Middle frontal gyrus (tissue), 1 donor: Measurements from ENCODE around the gene GRIK2.
A peak's percentile ranks its signal among the peaks of the same experiment; 100 is the strongest.
"Not testable (repeated sequence)": the region's sequence is repeated elsewhere in the genome, so short reads cannot be mapped to it uniquely, and the experiment has no call there.

Source experiments
- DNase-seq: peaks from one replicate; pipeline ENCODE4 v3.0.0-alpha.2; 2015; ENCODE audit warnings: low spot score; ENCODE audit errors: extremely low spot score

GRIK2 gene

GRCh38 chr6:101393251-101393828, at the start of gene GRIK2:
GRIK2 (plus strand) TSS chr6:101393708.
- DNase-seq, result no peak

- no peak for DNase-seq
Observed at GRCh38 chr6:101344885-101345284, 48.6 kb upstream of the GRIK2 start.

GRCh38 chr6:101348816-101349215, 44.7 kb upstream of the GRIK2 start:
- DNase-seq, result peak; percentile 28

GRCh38 chr6:101350631-101351030, 42.9 kb upstream of the GRIK2 start:
- DNase-seq, result not testable (repeated sequence)

- DNase-seq, result no peak
Observed at GRCh38 chr6:101351173-101351572, 42.3 kb upstream of the GRIK2 start.

- DNase-seq, result no peak
Observed at GRCh38 chr6:101352316-101352715, 41.2 kb upstream of the GRIK2 start.

- no peak for DNase-seq
Observed at GRCh38 chr6:101365181-101365580, 28.3 kb upstream of the GRIK2 start.

- no peak for DNase-seq
Observed at GRCh38 chr6:101379926-101380325, 13.6 kb upstream of the GRIK2 start.

GRCh38 chr6:101380897-101381630, 12.4 kb upstream of the GRIK2 start:
- no peak for DNase-seq

GRCh38 chr6:101383747-101384146, 9.8 kb upstream of the GRIK2 start:
- DNase-seq, result not testable (repeated sequence)

GRCh38 chr6:101386982-101387381, 6.5 kb upstream of the GRIK2 start:
- DNase-seq, result no peak

GRCh38 chr6:101391772-101392585, 1.5 kb upstream of the GRIK2 start:
- DNase-seq, result no peak

- no peak for DNase-seq
Observed at GRCh38 chr6:101392586-101393230, 800 bp upstream of the GRIK2 start.

- DNase-seq, result no peak
Observed at GRCh38 chr6:101393829-101394251, 332 bp downstream of the GRIK2 start.

GRCh38 chr6:101394936-101395335, 1.4 kb downstream of the GRIK2 start:
- no peak for DNase-seq

GRCh38 chr6:101395345-101395744, 1.8 kb downstream of the GRIK2 start:
- no peak for DNase-seq

GRCh38 chr6:101396548-101397173, 3.2 kb downstream of the GRIK2 start:
- no peak for DNase-seq

GRCh38 chr6:101397199-101397598, 3.7 kb downstream of the GRIK2 start:
- DNase-seq, result no peak

- no peak for DNase-seq
Observed at GRCh38 chr6:101398716-101399615, 5.5 kb downstream of the GRIK2 start.

- DNase-seq, result no peak
Observed at GRCh38 chr6:101399616-101400162, 6.2 kb downstream of the GRIK2 start.
